NCI-H1694 (cell line): Measurements from ENCODE around the gene SND1.

Source experiments
- DNase-seq: peaks from one replicate; lab custom pipeline; 2025; lab: John Stamatoyannopoulos, UW

Gene SND1

DNA sequence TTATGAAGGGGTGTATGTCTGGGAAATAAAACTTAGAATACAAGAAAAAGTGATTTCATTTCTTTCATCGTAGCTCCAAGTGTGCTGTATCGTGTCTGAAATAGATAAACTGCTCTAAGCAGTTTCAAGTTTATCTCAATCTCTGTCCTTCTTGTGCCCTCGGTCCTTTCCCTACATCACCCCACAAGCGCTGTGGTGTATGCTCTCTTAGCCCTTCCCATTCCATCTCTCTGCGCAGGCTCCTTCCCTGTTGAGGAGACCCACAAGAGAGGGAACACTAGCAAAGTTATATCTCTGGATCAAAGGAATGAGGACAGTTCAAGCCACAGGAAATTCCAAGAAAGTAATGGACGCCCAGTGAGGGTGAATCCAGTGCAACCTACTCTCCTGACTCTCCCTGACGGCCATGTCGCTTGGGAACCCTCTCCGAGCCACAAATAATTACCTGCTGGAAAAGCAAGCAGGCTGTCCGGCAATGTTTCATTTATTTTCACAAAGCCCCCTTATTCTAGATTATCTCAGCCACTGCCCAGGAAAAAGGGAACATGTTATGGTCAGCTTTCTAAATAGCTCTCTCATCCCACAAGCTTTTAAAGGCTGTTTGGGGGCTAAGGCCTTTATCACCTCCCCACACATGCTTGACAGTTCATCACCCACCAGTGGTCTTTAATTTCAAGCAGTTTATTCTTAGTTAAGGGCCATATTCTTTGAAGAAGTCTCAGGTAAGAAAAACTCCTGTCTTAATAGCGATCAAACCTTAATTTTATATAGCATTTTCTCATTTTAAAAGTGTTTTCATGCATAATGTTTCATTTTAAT lies 344.5 kb downstream of the SND1 start:
- no peak for DNase-seq

DNA sequence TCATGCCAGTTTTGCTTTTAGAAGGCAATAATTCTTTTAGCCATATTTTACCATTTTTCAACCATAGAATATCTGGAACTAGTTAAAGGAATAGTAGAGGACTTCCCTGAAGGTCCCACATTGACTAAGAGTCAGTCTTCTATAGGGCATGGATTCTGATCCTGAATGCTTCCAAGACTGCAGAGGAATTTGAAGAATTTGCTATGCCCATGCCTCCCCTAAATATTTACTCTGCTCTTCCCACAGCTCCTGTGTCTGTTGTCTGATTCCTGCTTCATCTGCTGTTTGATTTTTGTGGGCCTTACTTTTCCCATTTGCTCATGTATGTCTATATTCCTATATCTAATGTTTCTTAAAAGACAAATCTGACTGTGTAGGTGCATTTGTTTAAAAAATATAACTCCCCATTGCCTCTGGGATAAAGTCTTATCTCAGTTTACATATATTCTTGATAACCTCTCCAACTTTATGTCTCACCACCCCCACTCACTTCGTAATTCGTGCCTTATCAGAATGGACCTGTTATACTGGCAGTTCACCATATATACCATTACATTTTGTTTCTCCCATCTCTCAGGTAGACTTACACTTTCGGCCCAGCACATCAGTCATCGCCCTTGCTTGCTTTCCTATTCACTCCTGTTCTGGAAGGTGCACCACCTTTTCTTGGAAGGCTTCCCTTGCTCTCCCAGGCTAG lies 345.4 kb downstream of the SND1 start:
- DNase-seq: no peak

DNA sequence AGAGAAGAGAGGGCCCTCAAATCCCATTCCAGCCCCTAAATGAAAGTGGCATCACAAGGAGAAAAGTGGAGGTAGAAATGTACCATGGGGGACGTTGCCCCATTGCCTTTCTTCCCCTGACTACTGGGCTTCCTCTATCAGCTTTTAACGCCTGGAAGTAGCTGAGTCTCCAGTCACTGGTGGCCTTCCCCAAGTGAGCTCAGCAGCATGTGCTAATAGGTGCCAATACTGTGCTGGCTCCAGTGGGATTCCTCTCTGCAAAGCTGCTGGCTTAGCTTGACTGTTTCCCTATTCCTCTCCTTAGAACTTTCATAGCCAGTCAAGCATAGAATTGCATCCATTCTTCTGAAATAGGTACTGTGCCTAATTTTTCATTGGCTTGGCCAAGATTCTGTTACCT lies 346.7 kb downstream of the SND1 start:
- DNase-seq: no peak

DNA sequence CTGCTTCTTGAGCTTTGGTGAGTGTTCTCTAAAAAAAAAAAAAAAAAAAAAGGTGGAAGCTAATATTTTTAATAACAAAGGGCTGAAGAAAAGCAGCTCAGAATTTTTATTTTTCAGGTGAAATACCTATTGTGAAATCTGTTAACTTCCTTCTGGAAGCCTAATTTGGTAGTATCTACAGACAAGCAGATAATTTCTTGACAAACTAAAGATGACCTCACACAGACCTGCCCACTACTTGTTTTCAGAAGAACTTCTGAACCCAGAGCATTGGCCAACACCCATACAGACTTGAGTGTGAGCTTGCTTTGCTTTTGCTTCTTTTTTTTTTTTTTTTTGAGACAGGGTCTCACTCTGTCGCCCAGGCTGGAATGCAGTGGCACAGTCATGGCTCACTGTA lies 348.1 kb downstream of the SND1 start:
- no peak for DNase-seq

DNA sequence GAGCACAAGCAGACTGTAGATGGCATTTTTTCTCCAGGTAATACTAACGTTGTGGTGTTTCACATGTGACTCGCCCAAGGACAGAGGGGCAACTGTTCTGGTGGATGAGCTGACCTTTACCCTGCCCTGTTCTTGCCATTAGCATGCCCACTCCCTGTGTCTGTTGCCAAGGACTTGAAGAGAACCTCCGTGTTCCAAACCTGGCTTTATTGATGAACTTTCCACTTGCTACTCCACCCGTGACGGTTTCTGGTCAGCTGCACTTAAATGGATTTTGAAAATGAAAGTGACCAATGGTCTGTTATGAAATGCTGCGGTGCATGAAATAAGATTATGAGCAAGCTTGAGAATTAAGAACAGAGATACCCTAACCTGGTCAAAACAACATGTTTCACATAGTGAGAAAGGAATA lies 348.9 kb downstream of the SND1 start:
- DNase-seq: no peak

DNA sequence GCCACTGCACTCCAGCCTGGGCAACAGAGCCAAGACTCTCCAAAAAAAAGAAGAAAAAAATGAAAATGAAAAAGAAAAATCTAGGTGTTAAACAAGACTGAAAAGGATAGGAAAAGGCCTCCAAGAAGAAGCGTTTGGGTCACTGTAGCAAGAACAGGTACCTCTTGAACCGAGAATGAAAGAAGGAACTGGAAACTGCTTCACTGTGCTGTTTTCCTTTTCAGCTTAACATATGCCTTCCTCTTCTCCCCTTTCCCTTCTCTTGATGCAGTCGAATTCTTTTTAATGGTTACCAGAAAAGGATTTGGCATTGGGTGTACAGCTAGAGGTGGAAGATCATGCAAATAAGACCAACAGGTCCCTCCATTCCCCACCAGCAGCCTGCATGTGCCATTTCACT lies 351.2 kb downstream of the SND1 start:
- DNase-seq: no peak

DNA sequence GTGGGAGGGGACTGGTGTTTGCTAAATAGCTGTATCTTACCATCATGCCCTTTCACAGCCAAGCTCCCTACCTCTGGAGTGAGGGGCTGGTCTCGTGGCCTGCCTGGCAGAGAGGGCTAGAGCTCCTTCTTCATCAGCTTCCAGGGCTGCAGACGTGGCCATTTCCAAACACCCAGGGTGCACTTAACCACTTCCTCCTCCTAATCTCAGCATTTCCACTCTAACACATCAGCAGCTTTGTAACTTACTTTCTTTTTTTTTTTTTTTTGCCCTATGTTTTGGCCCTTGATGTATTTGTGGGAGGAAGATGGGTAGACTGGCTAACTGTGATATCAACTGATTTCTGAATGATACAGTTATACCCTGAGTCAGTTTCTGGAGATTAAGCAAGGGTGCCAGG lies 351.8 kb downstream of the SND1 start:
- DNase-seq: no peak

DNA sequence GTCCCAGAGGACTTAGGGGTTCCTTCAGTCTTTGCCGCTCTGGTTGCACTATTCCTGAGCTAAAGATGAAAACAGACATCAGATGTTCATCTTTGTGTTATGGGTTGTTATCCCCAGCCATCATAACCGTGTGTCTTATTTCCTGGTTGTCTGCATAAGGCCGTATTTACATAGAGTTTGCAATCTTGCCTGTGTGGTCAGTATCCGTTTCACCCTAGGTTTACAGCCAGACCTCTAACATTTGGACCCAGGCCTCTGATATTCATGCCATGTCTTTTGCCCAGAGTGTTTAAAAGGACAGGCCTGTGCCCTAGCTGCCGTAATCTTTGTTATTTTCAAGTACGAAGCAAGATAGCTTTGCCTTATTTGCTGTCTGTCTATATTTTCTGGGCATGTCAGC lies 352.6 kb downstream of the SND1 start:
- DNase-seq: no peak

DNA sequence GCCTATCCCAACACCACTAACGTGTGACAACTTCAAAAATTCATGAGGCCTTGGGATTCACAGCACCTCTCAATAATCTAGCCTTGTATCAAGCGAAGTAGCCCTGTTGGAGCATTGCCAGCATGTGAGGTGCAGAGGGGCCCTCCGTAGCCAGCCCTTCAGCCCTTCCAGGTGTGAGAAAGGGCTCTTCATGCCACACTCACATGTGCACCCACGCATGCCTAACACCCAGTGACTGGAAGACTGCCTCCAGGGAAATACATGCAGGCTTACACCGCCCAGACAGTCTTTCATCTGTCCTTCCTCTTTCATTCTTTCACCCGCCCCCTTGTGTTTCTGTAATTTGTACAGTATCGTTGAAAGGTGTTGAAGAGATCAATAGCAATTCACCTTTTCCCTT lies 353.1 kb downstream of the SND1 start:
- no peak for DNase-seq

DNA sequence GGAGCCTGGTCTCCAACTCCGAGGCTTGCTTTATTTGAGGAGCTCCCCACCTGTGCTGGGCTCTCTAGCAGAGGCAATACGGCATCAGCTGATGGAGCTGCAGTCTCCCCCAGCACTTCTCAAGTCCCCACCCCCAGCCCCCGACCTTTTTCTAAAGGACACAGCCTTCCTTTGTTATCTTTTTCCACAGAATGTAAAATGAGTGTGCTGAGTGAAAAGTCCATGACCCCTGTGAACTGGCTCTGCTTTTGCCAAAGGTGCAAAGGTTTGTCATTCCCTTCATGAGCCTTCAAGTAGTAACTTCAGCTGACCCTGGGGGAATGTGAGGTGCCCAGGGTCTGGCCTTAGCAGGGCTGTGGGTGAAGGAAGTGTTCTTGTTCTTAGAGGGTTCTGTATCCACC lies 353.8 kb downstream of the SND1 start:
- DNase-seq: no peak

DNA sequence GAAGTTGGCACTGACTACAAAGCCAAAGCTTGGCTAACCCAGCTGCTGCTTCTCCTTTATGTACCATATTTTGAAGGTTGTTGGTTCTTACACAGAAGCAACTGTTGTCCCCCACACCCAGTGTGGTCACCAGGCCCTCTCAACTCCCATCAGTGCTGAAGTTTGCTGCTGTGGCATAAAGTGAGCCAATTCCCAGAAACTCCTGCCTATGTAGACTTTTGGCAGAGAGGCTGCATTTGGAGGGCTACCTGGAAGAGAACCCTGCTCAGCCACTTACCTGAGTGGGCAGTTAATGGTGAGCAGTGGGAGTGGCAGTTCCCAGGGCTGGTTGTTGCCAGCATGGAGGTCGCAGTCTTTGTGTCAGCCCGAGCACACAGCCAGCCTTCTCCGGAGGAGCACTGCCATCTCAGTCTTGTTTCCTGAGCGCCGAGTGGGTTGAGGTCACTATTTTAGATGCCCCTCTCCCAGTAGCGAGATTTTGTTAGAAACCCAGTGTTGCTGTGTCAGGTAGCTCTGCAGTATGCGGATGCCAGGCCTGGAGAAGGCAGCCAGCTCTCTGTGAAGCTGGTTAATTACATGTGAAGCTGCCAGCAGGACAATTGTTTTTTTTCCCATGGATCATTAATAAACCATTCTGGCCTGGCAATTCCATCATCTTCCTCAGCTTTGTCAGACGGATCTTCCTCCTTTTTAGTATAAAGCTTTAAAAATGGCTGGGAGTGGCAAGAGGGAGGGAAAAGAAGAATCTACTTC lies 354.7 kb downstream of the SND1 start:
- no peak for DNase-seq

DNA sequence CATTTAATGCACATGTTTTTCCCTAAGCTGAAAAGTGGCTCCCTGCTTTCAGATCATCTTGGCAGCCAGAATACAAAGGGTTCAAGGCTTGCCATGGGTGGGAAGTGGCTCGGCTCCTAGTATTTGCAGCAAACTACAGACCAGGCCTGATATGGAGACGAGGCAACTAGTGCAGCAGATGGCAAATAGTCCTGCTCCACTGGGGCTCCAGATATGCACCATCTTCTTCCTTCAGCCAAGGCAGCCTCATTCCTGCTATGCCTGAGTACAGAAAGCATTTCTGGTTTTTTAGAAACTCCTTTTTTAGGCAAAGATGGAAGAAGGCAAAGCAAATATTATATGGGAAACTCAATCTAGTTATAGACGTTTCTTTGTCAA lies 355.3 kb downstream of the SND1 start:
- DNase-seq: no peak

DNA sequence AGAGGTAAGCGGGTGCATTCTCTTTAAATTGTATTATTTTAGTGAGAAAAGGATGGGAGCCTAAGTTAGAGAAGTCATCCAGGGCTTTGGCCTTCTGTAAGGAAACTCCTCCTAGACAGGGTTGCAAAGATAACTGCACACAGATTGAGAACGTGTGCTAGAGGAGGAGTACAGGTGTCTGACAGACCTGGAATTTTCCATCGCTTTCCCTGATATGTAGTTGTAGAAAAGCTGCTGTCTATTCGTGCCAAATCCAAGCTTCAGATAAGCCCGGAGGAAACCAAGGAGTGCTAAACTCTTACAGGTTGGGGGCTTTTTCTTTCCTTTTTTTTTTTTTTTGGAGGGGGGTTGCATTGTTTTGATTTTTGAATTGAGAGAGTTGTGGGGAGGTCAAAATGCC lies 356.1 kb downstream of the SND1 start:
- DNase-seq: no peak

DNA sequence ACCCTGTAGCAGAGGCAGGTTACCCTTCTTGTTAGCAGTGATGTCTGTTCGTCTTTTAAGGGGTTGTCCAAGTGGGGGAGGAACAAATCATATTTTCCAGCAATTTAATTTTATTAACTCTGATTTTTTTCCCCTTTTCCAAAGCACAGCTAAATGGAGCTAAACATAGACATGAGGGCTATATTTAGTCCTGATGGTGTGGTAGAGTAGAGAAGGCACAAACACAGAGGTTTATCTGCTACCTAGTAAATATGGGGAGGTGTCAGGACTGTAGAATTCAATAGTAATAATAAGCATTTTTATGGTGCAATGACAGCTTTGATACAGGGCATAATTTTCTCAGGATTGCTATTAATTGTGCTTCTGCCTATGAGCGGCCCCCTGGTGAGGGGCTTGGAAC lies 356.8 kb downstream of the SND1 start:
- no peak for DNase-seq

DNA sequence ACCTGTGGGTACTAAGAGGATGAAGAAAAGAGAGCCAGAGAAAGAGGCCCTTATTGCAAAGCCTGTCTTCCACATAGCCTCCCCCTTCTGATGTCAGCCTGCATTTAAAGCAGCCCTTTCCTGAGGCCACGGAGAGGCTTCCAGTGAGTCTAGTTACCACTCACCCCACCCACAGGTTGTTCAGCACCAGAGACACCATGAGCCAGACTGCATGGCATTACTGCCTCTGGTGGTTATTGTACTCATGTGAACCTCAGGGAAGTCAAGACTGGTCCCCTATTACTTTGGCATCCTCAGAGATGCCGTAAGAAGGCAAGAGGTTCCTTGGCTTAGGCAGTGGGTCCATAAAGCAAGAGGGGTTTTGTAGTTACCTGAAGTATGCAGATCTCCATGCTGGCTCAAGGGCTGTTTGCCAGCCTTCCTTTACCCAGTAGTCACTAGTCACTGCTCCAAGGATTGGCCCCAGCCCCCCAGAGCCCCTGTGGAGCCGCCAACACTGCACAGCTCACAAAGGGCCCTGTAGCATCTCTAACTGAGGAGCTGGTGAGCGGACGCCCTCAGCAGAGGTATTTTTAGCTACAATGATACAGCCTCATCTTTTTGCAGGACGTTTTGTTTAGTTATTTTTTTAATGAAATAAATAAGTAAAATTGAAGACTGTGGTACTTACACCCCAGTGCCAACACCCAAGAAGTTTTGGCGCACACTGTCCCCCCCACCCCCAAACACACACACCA lies 358.6 kb downstream of the SND1 start:
- no peak for DNase-seq

DNA sequence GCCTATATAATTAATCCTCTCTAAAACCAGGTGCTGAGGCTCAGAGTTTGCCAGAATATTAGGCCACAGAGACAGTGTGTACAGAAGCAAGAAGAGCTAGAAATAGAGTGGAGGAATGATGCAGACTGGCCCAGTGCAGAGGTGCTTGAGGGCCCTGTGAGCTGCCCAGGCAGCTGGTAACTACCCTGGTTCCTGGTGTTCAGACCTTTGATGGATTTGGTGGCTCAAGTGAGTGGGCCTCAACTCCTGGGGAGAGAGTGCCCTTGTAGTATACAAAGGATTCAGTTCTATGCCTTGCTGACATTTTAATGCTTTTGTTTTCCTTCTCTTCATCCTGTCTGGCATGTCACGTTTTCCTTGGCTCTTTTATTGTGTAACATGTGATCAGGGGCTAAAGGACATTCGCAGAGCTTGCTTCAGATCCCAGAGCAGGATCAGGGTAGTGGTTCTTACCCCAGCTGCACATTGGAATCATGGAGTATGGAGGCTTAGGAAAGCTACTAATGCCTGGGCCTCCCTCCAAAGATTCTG lies 359.2 kb downstream of the SND1 start:
- no peak for DNase-seq

DNA sequence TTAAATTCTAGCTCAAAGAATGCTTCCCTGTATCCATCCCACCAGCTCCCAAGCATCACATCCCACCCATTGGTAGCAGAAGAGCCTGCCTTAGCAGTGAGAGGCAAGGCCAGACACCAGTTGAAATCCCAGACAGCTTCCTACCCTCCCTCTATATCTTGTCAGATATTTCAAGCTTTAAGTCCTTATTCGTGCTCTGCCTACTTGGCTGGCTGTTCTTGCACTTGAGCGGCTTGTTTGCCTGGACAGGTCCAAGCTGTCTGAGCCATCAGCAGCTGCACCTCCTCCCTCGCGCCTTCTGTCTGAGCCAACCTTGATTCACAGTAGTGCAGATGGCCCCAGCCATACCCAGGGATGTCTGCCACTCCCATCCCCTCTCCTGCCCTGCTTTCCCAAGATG lies 362.8 kb downstream of the SND1 start:
- peak; percentile 51 for DNase-seq

DNA sequence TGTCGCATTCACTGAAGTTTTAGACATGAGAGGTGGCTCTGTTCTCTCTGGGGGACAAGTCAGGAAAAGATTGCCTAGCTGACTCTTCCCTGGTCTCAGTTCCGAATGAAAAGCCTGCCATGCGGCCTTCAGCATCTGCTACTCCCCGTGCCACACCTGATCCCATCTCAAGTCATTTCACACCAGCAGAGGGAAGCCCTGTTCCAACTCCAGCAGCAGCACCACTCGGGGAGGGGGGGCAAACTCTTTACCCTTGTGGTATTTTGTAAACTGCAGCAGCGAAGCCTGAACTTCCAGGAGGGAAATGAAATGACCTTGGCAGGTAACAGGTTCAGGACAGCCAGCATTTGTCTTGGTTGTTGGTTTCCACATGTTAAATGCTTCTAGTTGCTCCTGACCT lies 365.5 kb downstream of the SND1 start:
- DNase-seq: no peak

DNA sequence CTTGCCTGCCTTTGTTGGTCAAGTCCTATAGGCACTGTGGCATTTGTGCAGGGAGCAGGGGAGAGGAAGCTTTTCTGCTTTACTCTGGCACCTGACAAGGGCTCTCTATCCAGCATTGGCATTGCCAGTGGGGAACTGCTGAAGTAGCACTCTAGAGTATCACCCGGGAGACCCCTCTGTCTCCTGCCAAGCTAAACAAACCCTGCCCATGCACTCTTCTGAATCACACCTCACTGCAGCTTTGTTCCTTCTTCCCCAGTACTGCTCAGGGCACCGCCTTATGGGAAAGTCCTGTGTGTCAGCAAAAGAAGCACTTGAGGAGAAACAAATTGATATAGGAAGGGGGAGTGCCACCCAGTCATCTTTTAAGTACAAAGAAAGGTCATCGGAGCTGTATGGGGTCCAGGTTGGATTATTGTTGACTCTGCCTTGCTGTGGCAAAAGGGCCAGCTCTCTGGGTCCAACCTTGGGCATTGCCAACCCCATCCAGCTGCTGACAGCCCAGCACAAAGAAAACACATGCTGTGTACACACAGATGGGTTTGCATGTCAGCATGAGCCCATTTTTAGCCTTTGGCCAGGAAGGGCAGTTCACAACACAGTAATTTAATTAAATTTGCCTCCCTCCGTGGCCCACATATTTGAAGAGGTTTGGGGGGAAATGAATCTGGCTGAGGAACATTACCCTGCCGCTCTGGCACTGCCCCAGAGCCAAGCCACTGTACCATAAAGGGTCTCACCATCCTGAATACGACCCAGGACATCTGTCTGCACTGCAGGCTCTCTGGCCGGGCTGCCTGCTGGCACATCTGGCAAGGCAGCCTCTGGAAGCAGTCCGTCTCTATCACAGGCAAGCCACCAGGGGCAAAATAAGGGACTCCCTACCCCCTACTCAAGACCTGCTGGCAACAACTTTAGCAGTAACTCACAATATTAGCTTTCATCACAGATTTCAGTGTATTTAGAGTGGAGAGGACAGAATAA lies 366.2 kb downstream of the SND1 start:
- peak; percentile 26 for DNase-seq

DNA sequence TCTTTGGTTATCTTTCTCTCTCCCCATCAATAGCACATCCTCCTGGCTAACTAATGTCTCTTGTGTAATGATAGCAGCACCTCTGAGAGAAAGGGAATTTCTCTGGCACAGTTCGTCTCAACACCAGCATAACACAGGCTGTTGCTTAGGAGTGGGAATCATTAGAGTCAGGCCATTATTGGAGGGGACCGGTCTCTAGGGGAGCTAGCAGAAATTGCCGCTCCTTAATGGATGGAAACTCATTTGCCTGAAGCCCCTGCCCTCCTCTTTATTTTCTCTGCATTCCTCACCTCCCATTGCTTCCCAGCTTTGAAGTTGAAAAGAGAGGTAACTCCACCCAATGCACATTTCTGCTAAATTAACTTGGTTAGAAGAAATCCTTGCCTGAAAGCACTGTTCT lies 367.3 kb downstream of the SND1 start:
- DNase-seq: no peak

DNA sequence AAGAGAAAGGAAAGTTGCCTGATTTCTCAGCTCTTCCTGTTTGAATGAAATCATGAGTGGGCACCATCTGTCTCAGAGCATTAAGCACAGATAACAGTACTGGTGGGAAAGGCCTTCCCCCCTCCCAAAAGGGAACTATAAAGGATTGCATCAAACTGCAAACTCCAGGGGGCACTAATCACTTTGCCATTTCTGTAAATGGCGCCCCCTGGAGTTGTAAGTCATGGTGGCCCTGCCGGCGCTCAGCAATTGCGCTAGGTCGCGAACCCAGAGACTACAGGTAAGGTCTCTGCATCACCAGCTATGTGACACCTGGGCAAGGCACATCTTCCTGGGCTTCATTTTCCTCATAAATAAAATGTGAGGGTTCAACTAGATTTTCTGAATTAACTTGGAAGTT lies 368.2 kb downstream of the SND1 start:
- no peak for DNase-seq
